ENCODE data around the gene UFSP2. TPM values are rescaled to one million over a fixed set of nuclear protein-coding genes. Genes with fewer than 3 reads are reported as not detected.

UFSP2 gene
- total RNA-seq, 1 donor from 2014 or later: 27.4 TPM

DNA sequence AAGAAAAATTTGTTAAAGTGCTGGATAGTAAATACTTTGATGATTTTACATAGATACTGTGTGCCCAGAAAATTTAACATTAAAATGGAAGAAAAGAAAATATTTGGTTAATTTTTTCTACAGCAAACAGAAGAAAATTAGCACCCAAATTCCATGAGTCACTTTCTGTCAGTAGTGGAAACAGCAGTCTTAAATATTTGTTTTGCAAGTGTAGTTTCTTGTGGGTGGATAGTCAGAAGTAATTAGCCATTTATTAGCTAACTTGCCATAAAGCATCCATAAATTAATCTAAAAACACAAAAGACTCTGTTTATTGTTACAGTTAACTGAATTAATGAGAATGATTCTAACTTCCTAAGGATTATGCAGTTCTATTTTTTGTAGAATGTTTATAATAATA, 9.7 kb upstream of the UFSP2 start:
- no peak overlapping the region for H3K27ac Mint-ChIP-seq (ENCODE audit: unreplicated experiment)

DNA sequence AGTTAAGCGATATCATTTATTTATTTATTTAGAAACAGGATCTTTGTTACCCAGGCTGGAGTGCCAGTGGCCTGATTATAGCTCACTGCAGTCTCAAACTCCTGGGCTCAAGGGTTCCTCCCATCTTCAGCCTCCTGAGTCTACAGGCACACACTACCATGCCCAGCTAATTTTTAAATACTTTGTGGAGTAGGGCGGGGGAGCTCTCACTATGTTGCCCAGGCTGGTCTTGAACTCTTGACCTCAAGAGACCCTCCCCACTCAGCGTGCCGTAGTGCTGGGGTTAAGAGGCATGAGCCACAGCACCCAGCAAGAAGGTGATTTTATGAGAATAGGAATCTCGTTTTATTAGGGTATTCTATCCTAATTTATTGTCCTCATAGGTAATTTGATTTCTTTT, 3.9 kb upstream of the UFSP2 start:
- Mint-ChIP-seq H3K27me3 (ENCODE audit: unreplicated experiment) (peaks cover 9% of the 10 kb centered on the region), H3K27ac (ENCODE audit: unreplicated experiment) (no peak overlapping the region), H3K9me3 (ENCODE audit: unreplicated experiment) (no peaks in the 10 kb centered on the region), H3K4me3 (ENCODE audit: unreplicated experiment) (no peak overlapping the region), H3K4me1 (ENCODE audit: unreplicated experiment) (peaks cover 9% of the 10 kb centered on the region), H3K36me3 (ENCODE audit: low read depth, unreplicated experiment) (peaks cover 5% of the 10 kb centered on the region)
- DNase-seq (ENCODE audit: low spot score): no peak
- TF ChIP-seq, protein P1, sequence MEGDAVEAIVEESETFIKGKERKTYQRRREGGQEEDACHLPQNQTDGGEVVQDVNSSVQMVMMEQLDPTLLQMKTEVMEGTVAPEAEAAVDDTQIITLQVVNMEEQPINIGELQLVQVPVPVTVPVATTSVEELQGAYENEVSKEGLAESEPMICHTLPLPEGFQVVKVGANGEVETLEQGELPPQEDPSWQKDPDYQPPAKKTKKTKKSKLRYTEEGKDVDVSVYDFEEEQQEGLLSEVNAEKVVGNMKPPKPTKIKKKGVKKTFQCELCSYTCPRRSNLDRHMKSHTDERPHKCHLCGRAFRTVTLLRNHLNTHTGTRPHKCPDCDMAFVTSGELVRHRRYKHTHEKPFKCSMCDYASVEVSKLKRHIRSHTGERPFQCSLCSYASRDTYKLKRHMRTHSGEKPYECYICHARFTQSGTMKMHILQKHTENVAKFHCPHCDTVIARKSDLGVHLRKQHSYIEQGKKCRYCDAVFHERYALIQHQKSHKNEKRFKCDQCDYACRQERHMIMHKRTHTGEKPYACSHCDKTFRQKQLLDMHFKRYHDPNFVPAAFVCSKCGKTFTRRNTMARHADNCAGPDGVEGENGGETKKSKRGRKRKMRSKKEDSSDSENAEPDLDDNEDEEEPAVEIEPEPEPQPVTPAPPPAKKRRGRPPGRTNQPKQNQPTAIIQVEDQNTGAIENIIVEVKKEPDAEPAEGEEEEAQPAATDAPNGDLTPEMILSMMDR (IDR thresholded peaks at IDR 0.05; ENCODE audit: unreplicated experiment): no peak

More for the DNA sequence above, 9.7 kb upstream of the UFSP2 start:
- H3K27me3 Mint-ChIP-seq (ENCODE audit: unreplicated experiment): no peaks in the 10 kb centered on the region
- H3K4me1 Mint-ChIP-seq (ENCODE audit: unreplicated experiment): no peaks in the 10 kb centered on the region
- DNase-seq (ENCODE audit: low spot score): no peak
- H3K9me3 Mint-ChIP-seq (ENCODE audit: unreplicated experiment): no peaks in the 10 kb centered on the region
- TF ChIP-seq, protein P1 (IDR thresholded peaks at IDR 0.05; ENCODE audit: unreplicated experiment): no peak
- no peak overlapping the region for H3K4me3 Mint-ChIP-seq (ENCODE audit: unreplicated experiment)
- H3K36me3 Mint-ChIP-seq (ENCODE audit: low read depth, unreplicated experiment): no peaks in the 10 kb centered on the region

DNA sequence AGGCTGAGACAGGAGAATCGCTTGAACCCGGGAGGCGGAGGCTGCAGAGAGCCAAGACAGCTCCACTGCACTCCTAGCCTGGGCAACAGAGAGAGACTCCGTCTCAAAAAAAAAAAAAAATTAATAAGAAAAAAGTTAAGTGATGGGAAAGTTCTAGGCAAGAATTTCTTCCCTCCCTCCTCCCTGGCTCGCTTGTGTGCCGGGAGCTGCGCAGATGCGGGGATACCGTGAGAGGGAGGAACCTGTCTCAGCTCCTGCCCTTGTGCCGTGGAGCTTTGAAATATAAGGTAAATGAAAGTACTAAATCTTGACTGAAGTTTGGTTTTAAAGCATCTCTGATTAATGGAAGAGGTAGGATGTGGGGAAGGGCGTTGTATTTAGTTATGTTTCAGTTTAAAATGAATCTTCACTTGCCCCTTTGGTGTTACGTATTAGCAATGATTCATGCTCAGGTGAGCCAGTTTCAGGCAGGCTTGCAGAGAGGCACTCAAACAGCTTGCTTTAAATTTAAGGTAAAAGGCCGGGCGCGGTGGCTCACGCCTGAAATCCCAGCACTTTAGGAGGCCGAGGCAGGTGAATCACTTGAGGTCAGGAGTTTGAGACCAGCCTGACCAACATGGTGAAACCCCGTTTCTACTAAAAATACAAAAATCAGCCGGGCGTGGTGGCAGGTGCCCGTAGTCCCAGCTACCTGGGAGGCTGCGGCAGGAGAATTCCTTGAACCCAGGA, 1.4 kb upstream of the UFSP2 start:
- Mint-ChIP-seq H3K9me3 (ENCODE audit: unreplicated experiment) (no peaks in the 10 kb centered on the region), H3K27ac (ENCODE audit: unreplicated experiment) (no peak overlapping the region), H3K4me1 (ENCODE audit: unreplicated experiment) (peaks cover 20% of the 10 kb centered on the region), H3K27me3 (ENCODE audit: unreplicated experiment) (peaks cover 9% of the 10 kb centered on the region), H3K36me3 (ENCODE audit: low read depth, unreplicated experiment) (peaks cover 5% of the 10 kb centered on the region), H3K4me3 (ENCODE audit: unreplicated experiment) (peak overlapping the region; percentile 9)
- TF ChIP-seq, protein P1 (IDR thresholded peaks at IDR 0.05; ENCODE audit: unreplicated experiment): no peak
- DNase-seq (ENCODE audit: low spot score): no peak

DNA sequence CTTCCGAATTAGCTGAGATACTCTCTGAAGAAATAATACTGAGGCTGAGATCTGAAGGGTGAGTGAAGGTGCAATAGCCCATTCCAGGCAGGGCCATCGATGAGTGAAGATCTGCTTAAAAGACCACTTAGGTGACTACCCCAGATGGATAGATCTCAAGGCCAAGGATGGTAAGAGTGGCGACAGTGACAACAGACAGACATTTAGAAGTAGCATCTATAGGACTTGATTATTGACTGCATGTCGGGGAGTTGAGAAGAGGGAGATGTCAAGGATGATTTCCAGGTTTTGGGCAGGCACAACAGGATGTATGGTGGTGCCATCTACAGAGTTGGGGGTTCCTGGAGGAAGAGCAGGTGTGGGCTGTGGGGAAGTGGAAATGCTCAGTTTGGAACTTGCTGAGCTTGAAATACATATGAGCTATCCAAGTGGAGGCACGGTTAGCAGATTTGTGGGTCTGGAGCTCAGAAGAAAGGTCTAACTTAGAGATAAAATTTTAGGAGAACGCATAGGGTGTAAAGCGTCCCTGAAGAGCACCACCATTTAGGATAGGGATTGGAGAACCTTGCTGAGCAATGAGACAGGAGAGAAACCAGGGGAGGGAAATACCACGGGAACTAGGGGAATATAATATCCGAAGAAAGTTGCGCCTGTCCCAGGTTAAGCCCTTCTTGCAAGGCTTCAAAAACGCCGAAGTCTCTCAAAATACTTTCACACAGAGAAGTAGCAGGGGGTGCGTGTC, 688 bp downstream of the UFSP2 start:
- Mint-ChIP-seq H3K4me1 (ENCODE audit: unreplicated experiment) (peaks cover 20% of the 10 kb centered on the region), H3K4me3 (ENCODE audit: unreplicated experiment) (peak overlapping the region; percentile 90), H3K36me3 (ENCODE audit: low read depth, unreplicated experiment) (peaks cover 9% of the 10 kb centered on the region), H3K27me3 (ENCODE audit: unreplicated experiment) (peaks cover 9% of the 10 kb centered on the region), H3K9me3 (ENCODE audit: unreplicated experiment) (no peaks in the 10 kb centered on the region), H3K27ac (ENCODE audit: unreplicated experiment) (peak overlapping the region; percentile 97)
- TF ChIP-seq, protein P1 (IDR thresholded peaks at IDR 0.05; ENCODE audit: unreplicated experiment): no peak
- no peak for DNase-seq (ENCODE audit: low spot score)

Measured in endothelial cell (in vitro differentiated cells).